H1 (cell line): ENCODE data around the gene TTLL5. TPM values are rescaled to one million over a fixed set of nuclear protein-coding genes. Genes with fewer than 3 reads are reported as not detected.

Experiments
- CTCF ChIA-PET: fragments of 300-600 bp; sonication (Branson Sonifier 250); formaldehyde crosslinking; loops from one replicate; lab custom pipeline; 2021; ENCODE audit not compliant: partially characterized antibody; lab: Charles Lee
- POLR2A ChIA-PET: fragments of 300-600 bp; sonication (Branson Sonifier 250); formaldehyde crosslinking; loops from one replicate; lab custom pipeline; 2021; ENCODE audit warnings: inconsistent platforms; ENCODE audit not compliant: partially characterized antibody; lab: Charles Lee
- DNase-seq, 2 experiments: peaks; one replicate each; pipeline versions ENCODE4 v3.0.0 to v3.0.0-alpha.2; 2010 to 2022; ENCODE audit warnings: low spot score in 2 of 2, low read depth in 1 of 2, mixed read lengths in 1 of 2
- FAIRE-seq: peaks from 2 replicates; lab custom pipeline; 2011; peaks lifted over from hg19 to GRCh38; lab: Jason Lieb, UNC
- H2AFZ ChIP-seq: 2 replicates; pipeline ENCODE4 v1.8.1; 2012; ENCODE audit warnings: low read length, inconsistent platforms
- H2AK5ac ChIP-seq: 2 replicates; pipeline ENCODE4 v1.6.1; 2013; ENCODE audit warnings: low read depth, low read length
- H2BK120ac ChIP-seq: replicated peaks from 2 replicates; pipeline ENCODE3; 2013; ENCODE audit warnings: low read depth, low read length, inconsistent platforms
- H2BK12ac ChIP-seq: 2 replicates; pipeline ENCODE4 v1.6.1; 2013; ENCODE audit warnings: low read depth, low read length
- H2BK15ac ChIP-seq: 2 replicates; pipeline ENCODE4 v1.6.1; 2013; ENCODE audit warnings: low read length
- H2BK20ac ChIP-seq: 2 replicates; pipeline ENCODE4 v1.6.1; 2013; ENCODE audit warnings: low read length
- H2BK5ac ChIP-seq: 2 replicates; pipeline ENCODE4 v1.6.1; 2013; ENCODE audit warnings: low read depth, low read length
- H3K14ac ChIP-seq: 2 replicates; pipeline ENCODE4 v1.6.1; 2013; ENCODE audit warnings: inconsistent platforms; ENCODE audit not compliant: insufficient read length
- H3K18ac ChIP-seq: 2 replicates; pipeline ENCODE4 v1.6.1; 2013; ENCODE audit warnings: low read length; ENCODE audit errors: extremely low read depth
- H3K23ac ChIP-seq: 2 replicates; pipeline ENCODE4 v1.6.1; 2013; ENCODE audit warnings: inconsistent platforms; ENCODE audit not compliant: insufficient read length
- H3K23me2 ChIP-seq: 2 replicates; pipeline ENCODE4 v1.6.1; 2013; ENCODE audit warnings: low read depth, low read length
- H3K27ac ChIP-seq: 2 replicates; pipeline ENCODE4 v1.6.1; 2011; ENCODE audit warnings: low read depth, low read length, inconsistent platforms
- H3K27me3 ChIP-seq, 4 experiments: replicated peaks in 1 of 4; 1 replicate in 1 of 4; 2 replicates in 3 of 4; pipeline versions ENCODE4 v1.6.1 to v1.8.1; 2011 to 2013; ENCODE audit warnings: low read length in 3 of 4, mild to moderate bottlenecking in 3 of 4, inconsistent platforms in 2 of 4, mixed read lengths in 2 of 4, moderate library complexity in 1 of 4; ENCODE audit not compliant: control insufficient read depth in 3 of 4, insufficient read depth in 3 of 4; ENCODE audit errors: extremely low read depth in 1 of 4
- H3K36me3 ChIP-seq, 4 experiments: 2 replicates each; pipeline versions ENCODE4 v1.6.1 to v1.8.1; 2011 to 2013; ENCODE audit warnings: mild to moderate bottlenecking in 4 of 4, low read length in 3 of 4, moderate library complexity in 2 of 4, control low read depth in 1 of 4, inconsistent platforms in 1 of 4; ENCODE audit not compliant: insufficient read depth in 4 of 4, control insufficient read depth in 2 of 4
- H3K4ac ChIP-seq: replicated peaks from 2 replicates; pipeline ENCODE3; 2013; ENCODE audit warnings: low read length, low read depth, mixed read lengths, inconsistent platforms; ENCODE audit not compliant: insufficient read length
- H3K4me1 ChIP-seq, 4 experiments: replicated peaks in 1 of 4; 1 replicate in 1 of 4; 2 replicates in 3 of 4; pipeline versions ENCODE4 v1.6.1 to v1.8.1; 2011 to 2013; ENCODE audit warnings: low read length in 3 of 4, inconsistent platforms in 2 of 4, mixed read lengths in 1 of 4; ENCODE audit not compliant: insufficient read depth in 4 of 4, control insufficient read depth in 3 of 4
- H3K4me2 ChIP-seq, 2 experiments: 2 replicates each; pipeline versions ENCODE4 v1.6.1 to v1.8.1; 2011 to 2013; ENCODE audit warnings: low read depth in 2 of 2, low read length in 2 of 2, control low read depth in 1 of 2, inconsistent platforms in 1 of 2, mild to moderate bottlenecking in 1 of 2; ENCODE audit not compliant: insufficient read depth in 1 of 2
- H3K4me3 ChIP-seq, 4 experiments: fragments of 200-600, 300-600 bp in 1 of 4; sonication (generic), shearing (Covaris generic), sonication (Bioruptor Twin) in 1 of 4; 2 replicates each; pipeline versions ENCODE4 v1.5.1 to v1.8.1; 2011 to 2016; ENCODE audit warnings: low read length in 4 of 4, low read depth in 3 of 4, control low read depth in 2 of 4, inconsistent platforms in 2 of 4, mild to moderate bottlenecking in 2 of 4, mixed read lengths in 1 of 4, moderate library complexity in 1 of 4; ENCODE audit not compliant: insufficient read depth in 2 of 4; ENCODE audit errors: extremely low read depth in 1 of 4
- H3K56ac ChIP-seq: replicated peaks from 2 replicates; pipeline ENCODE3; 2013; ENCODE audit warnings: low read depth, mild to moderate bottlenecking, mixed read lengths, low read length, inconsistent platforms; ENCODE audit not compliant: insufficient read length
- H3K79me1 ChIP-seq: 2 replicates; pipeline ENCODE4 v1.6.1; 2013; ENCODE audit warnings: low read depth, low read length, control low read depth
- H3K79me2 ChIP-seq, 2 experiments: 2 replicates each; pipeline versions ENCODE4 v1.6.1 to v1.8.1; 2012 to 2013; ENCODE audit warnings: low read length in 2 of 2, mild to moderate bottlenecking in 2 of 2, inconsistent platforms in 1 of 2; ENCODE audit not compliant: insufficient read depth in 2 of 2, control insufficient read depth in 1 of 2
- H3K9ac ChIP-seq, 4 experiments: replicated peaks in 1 of 4; 1 replicate in 1 of 4; 2 replicates in 3 of 4; pipeline versions ENCODE4 v1.6.1 to v1.8.1; 2011 to 2013; ENCODE audit warnings: low read depth in 3 of 4, low read length in 3 of 4, control low read depth in 2 of 4, mild to moderate bottlenecking in 2 of 4, moderate library complexity in 2 of 4, inconsistent platforms in 1 of 4; ENCODE audit errors: extremely low read depth in 1 of 4
- H3K9me3 ChIP-seq, 2 experiments: 2 replicates each; pipeline versions ENCODE4 v1.6.1 to v1.8.1; 2012 to 2013; ENCODE audit warnings: mild to moderate bottlenecking in 2 of 2, moderate library complexity in 2 of 2, control low read depth in 1 of 2, inconsistent platforms in 1 of 2, low read depth in 1 of 2, low read length in 1 of 2, mixed read lengths in 1 of 2; ENCODE audit not compliant: insufficient read depth in 2 of 2
- H4K20me1 ChIP-seq, 2 experiments: replicated peaks in 1 of 2; 2 replicates each; pipeline versions ENCODE3 to v1.8.1; 2011 to 2013; ENCODE audit warnings: inconsistent platforms in 2 of 2, low read length in 2 of 2, mild to moderate bottlenecking in 1 of 2; ENCODE audit not compliant: insufficient read depth in 2 of 2, control insufficient read depth in 1 of 2
- H4K5ac ChIP-seq: 2 replicates; pipeline ENCODE4 v1.6.1; 2013; ENCODE audit warnings: low read length, low read depth, mixed read lengths, inconsistent platforms; ENCODE audit not compliant: insufficient read length
- H4K8ac ChIP-seq: 2 replicates; pipeline ENCODE4 v1.8.0; 2013; ENCODE audit warnings: mild to moderate bottlenecking, moderate library complexity, low read length, inconsistent platforms; ENCODE audit not compliant: insufficient read depth; ENCODE audit errors: extremely low read depth
- H4K91ac ChIP-seq: replicated peaks from 2 replicates; pipeline ENCODE3; 2013; ENCODE audit warnings: low read length, mixed read lengths, inconsistent platforms; ENCODE audit not compliant: insufficient read length
- BRCA1 ChIP-seq: IDR thresholded peaks from 2 replicates; pipeline ENCODE4 v1.6.1; 2012; ENCODE audit warnings: low read depth, low read length, improper control_type of control experiment
- CTCF ChIP-seq, 3 experiments: IDR thresholded peaks; 1 replicate in 2 of 3; 2 replicates in 1 of 3; pipeline versions ENCODE4 v1.5.1 to v1.6.1; 2011; ENCODE audit warnings: low read length in 3 of 3, mild to moderate bottlenecking in 3 of 3, inconsistent platforms in 2 of 3, low read depth in 1 of 3, moderate library complexity in 1 of 3; ENCODE audit not compliant: insufficient read depth in 1 of 3; ENCODE audit errors: control extremely low read depth in 1 of 3
- GABPA ChIP-seq: IDR thresholded peaks from 2 replicates; pipeline ENCODE4 v1.6.1; 2011; ENCODE audit warnings: mild to moderate bottlenecking, low read length, moderate library complexity, borderline replicate concordance; ENCODE audit not compliant: insufficient read depth
- KDM5A ChIP-seq: fragments of 200-600 bp; IDR thresholded peaks from 2 replicates; pipeline ENCODE4 v1.7.1; 2012; ENCODE audit warnings: mild to moderate bottlenecking, low read length, inconsistent platforms, mixed read lengths
- POLR2AphosphoS5 ChIP-seq: IDR thresholded peaks from 2 replicates; pipeline ENCODE4 v1.6.1; 2011; ENCODE audit warnings: low read depth, low read length
- SAP30 ChIP-seq: fragments of 300-600 bp; sonication (generic); IDR thresholded peaks from 2 replicates; pipeline ENCODE4 v1.7.1; 2012; ENCODE audit warnings: low read length, moderate library complexity, mild to moderate bottlenecking, inconsistent platforms; ENCODE audit not compliant: insufficient read depth, insufficient replicate concordance
- ZNF274 ChIP-seq: IDR thresholded peaks from 2 replicates; pipeline ENCODE4 v1.7.0; 2012; ENCODE audit warnings: low read length, borderline replicate concordance; ENCODE audit errors: extremely low read depth
- WGBS, 2 experiments: shearing (Covaris generic) in 1 of 2; methylation state at CpG; one replicate each; pipeline versions ENCODE4 v1.1.6 to v1.1.7; 2013 to 2015; ENCODE audit warnings: low lambda C conversion rate in 2 of 2, mixed read lengths in 2 of 2, inconsistent platforms in 1 of 2, low coverage in 1 of 2, missing lambda C conversion rate in 1 of 2; ENCODE audit not compliant: insufficient replicate concordance in 2 of 2, insufficient coverage in 1 of 2, insufficient read length in 1 of 2; ENCODE audit errors: extremely low coverage in 1 of 2, missing lambda C conversion rate in 1 of 2; 5-methylcytosine and 5-hydroxymethylcytosine counted together
- polyA plus RNA-seq, 7 experiments: library from polyadenylated mRNA; depleted of rRNA in 3 of 7; stranded (reverse) in 5 of 7; unstranded in 2 of 7; fragments of >200 nt in 5 of 7; fragments of 200-250 nt in 2 of 7; gene quantifications; 1 replicate in 5 of 7; 2 replicates in 1 of 7; 4 replicates in 1 of 7; pipeline versions ENCODE4 v1.2.1 to v1.2.3, GENCODE V29; 2011 to 2013; ENCODE audit warnings: missing spikeins in 2 of 7, mixed read lengths in 2 of 7
- total RNA-seq: library from RNA; stranded (reverse); fragmentation: NEBNext Ultra II Directional; extraction: Animal tissue kit (Norgen Biotek cat#: 25700); gene quantifications from 2 replicates; pipeline ENCODE4 v1.2.1, GENCODE V29; 2021

TTLL5 gene
- total and polyA plus RNA-seq, 2 of the 8 experiments (the other 6 are each of a cell fraction or from before 2014, with no cell fraction given): 16.1 to 45.9 TPM

- TF ChIP-seq CTCF (IDR thresholded peaks at IDR 0.05; ENCODE audit: control extremely low read depth in 1 of 3, insufficient read depth in 1 of 3, low read depth in 1 of 3, low read length in 3 of 3) (no peak), GABPA (no peak), BRCA1 (no peak), KDM5A (no peak), SAP30 (no peak), ZNF274 (no peak), POLR2AphosphoS5 (no peak)
- H3K79me1 ChIP-seq: no peaks in the 10 kb centered on the region
- no peak overlapping the region for H3K4me2 ChIP-seq
- no peaks in the 10 kb centered on the region; a peak in 1 of 8 replicates for H3K36me3 ChIP-seq
- no peak overlapping the region for H2AK5ac ChIP-seq
- H3K4me3 ChIP-seq: no peak overlapping the region
- H3K4me1 ChIP-seq: peaks cover 0 to 4% (median 1%) of the 10 kb centered on the region in 4 experiments; a peak in 1 of 7 replicates
- no peak for DNase-seq
- no peaks in the 10 kb centered on the region for H3K27me3 ChIP-seq
- no peaks in the 10 kb centered on the region for H3K79me2 ChIP-seq
- no peak overlapping the region for H2BK120ac ChIP-seq
- POLR2A ChIA-PET: no interaction called here
- H3K4ac ChIP-seq: no peak overlapping the region
- H2BK12ac ChIP-seq: no peak overlapping the region
- no peaks in the 10 kb centered on the region for H4K20me1 ChIP-seq
- no peak overlapping the region for H2BK20ac ChIP-seq
- no peak overlapping the region for H4K5ac ChIP-seq
- no peak overlapping the region for H2AFZ ChIP-seq
- H3K27ac ChIP-seq: no peak overlapping the region
- WGBS, 2 experiments: 91% methylated on average over 2 of the region's 2 CpGs; no CpG with 5 or more reads in 1 of the 2 experiments
- H2BK15ac ChIP-seq: no peak overlapping the region
- no peak overlapping the region for H3K18ac ChIP-seq
- H3K9ac ChIP-seq: no peak overlapping the region
- H4K91ac ChIP-seq: no peak overlapping the region
- H2BK5ac ChIP-seq: no peak overlapping the region
- FAIRE-seq: no peak
- H3K23ac ChIP-seq: no peak overlapping the region
- H3K23me2 ChIP-seq: no peaks in the 10 kb centered on the region; the same call in 1 of the 2 replicates
- no peak overlapping the region for H3K56ac ChIP-seq
- H4K8ac ChIP-seq: no peak overlapping the region
- no peaks in the 10 kb centered on the region for H3K9me3 ChIP-seq
- CTCF ChIA-PET: interaction anchor here (2.1 to 10.5 kb wide), 3 partner anchors 10 to 67 kb away, joined by 6 to 261 read pairs (median 33); partner anchors contain the start of genes IFT43 and TGFB3
- H3K14ac ChIP-seq: no peak overlapping the region
These were observed 249.0 kb downstream of the TTLL5 start for GRCh38 chr14:75910048-75910447.
